HepG2 (cell line): ENCODE results near the gene CEL. TPM values are rescaled to one million over a fixed set of nuclear protein-coding genes. Genes with fewer than 3 reads are reported as not detected.

Experiments
- ATAC-seq: fragments of 200-7000 bp; cut with Tn5 transposase; 3 replicates; pipeline ENCODE4 v1.9.1; 2020; ENCODE audit warnings: mild to moderate bottlenecking, moderate library complexity
- BruUV-seq: library from RNA; stranded (reverse); fragments of 400-500 nt; replicated peaks from 2 replicates; lab custom pipeline; 2021; lab: Mats Ljungman, UMichigan
- CTCF ChIA-PET: fragments of 300-600 bp; formaldehyde crosslinking; extraction: SDS; loops from one replicate; lab custom pipeline; 2021; ENCODE audit warnings: low total read pairs, inconsistent platforms, low intra/inter-chr PET ratio; lab: Yijun Ruan, JAX
- POLR2A ChIA-PET: fragments of 350-600 bp; sonication (Branson Sonifier 250); formaldehyde crosslinking; loops from one replicate; lab custom pipeline; 2020; ENCODE audit warnings: antibody characterized with exemption, inconsistent platforms; lab: Yijun Ruan, JAX
- DNase-seq: peaks from one replicate; pipeline ENCODE4 v3.0.0-alpha.2; 2015; ENCODE audit warnings: low spot score
- FAIRE-seq: peaks from 3 replicates; lab custom pipeline; 2011; peaks lifted over from hg19 to GRCh38; lab: Jason Lieb, UNC
- H2AFZ ChIP-seq: one replicate; pipeline ENCODE4 v1.6.1; 2011; ENCODE audit warnings: low read length, inconsistent platforms
- H3K27ac ChIP-seq: fragments of 300-600 bp; 3 replicates; pipeline ENCODE4 v1.8.0; 2011; ENCODE audit warnings: mixed run types, mild to moderate bottlenecking, mixed read lengths, low read length, inconsistent platforms; ENCODE audit not compliant: insufficient read depth; ENCODE audit errors: extremely low read length
- H3K27me3 ChIP-seq, 2 experiments: fragments of 200-600 bp in 1 of 2; 2 replicates in 1 of 2; 3 replicates in 1 of 2; pipeline versions ENCODE4 v1.6.0 to v1.8.0; 2011; ENCODE audit warnings: low read length in 2 of 2, mild to moderate bottlenecking in 2 of 2, moderate library complexity in 2 of 2, inconsistent platforms in 1 of 2; ENCODE audit not compliant: insufficient read depth in 2 of 2, control insufficient read depth in 1 of 2
- H3K36me3 ChIP-seq, 2 experiments: fragments of 200-600 bp in 1 of 2; replicated peaks in 1 of 2; 2 replicates in 1 of 2; 3 replicates in 1 of 2; pipeline versions ENCODE4 v1.5.1 to v1.8.0; 2011; ENCODE audit warnings: low read length in 2 of 2, inconsistent platforms in 1 of 2; ENCODE audit not compliant: insufficient read depth in 2 of 2, control insufficient read depth in 1 of 2
- H3K4me1 ChIP-seq: 2 replicates; pipeline ENCODE4 v1.5.1; 2012; ENCODE audit warnings: low read length, inconsistent platforms; ENCODE audit not compliant: insufficient read depth
- H3K4me2 ChIP-seq: 2 replicates; pipeline ENCODE4 v1.6.0; 2011; ENCODE audit warnings: low read depth, low read length, inconsistent platforms
- H3K4me3 ChIP-seq, 3 experiments: fragments of 200-600 bp in 1 of 3; sonication (generic), shearing (Covaris generic) in 1 of 3; replicated peaks in 1 of 3; 2 replicates each; pipeline ENCODE4 v1.5.1; 2011 to 2016; ENCODE audit warnings: low read length in 3 of 3, inconsistent platforms in 2 of 3, low read depth in 2 of 3, mild to moderate bottlenecking in 2 of 3, control low read depth in 1 of 3, mixed read lengths in 1 of 3; ENCODE audit not compliant: insufficient read depth in 1 of 3
- H3K79me2 ChIP-seq: one replicate; pipeline ENCODE4 v1.6.1; 2011; ENCODE audit warnings: low read length, inconsistent platforms; ENCODE audit not compliant: insufficient read depth
- H3K9ac ChIP-seq: 2 replicates; pipeline ENCODE4 v1.6.0; 2011; ENCODE audit warnings: mild to moderate bottlenecking, low read depth, low read length, inconsistent platforms; ENCODE audit not compliant: insufficient read depth
- H3K9me3 ChIP-seq: 2 replicates; pipeline ENCODE4 v1.5.1; 2012; ENCODE audit warnings: mild to moderate bottlenecking, low read length
- H4K20me1 ChIP-seq: 2 replicates; pipeline ENCODE4 v1.6.0; 2011; ENCODE audit warnings: inconsistent platforms, mild to moderate bottlenecking, low read length, moderate library complexity; ENCODE audit not compliant: insufficient read depth
- FUBP1 ChIP-seq: sonication (generic); formaldehyde crosslinking; IDR thresholded peaks from 2 replicates; pipeline ENCODE4 v1.5.1; 2020; ENCODE audit warnings: missing genetic modification reagents, mild to moderate bottlenecking, borderline replicate concordance
- GZF1 ChIP-seq: sonication (generic); formaldehyde crosslinking; IDR thresholded peaks from 2 replicates; pipeline ENCODE4 v1.5.1; 2020; ENCODE audit warnings: mild to moderate bottlenecking, missing genetic modification reagents
- SMYD3 ChIP-seq: sonication (generic); formaldehyde crosslinking; IDR thresholded peaks from 2 replicates; pipeline ENCODE4 v1.8.1; 2023; ENCODE audit warnings: mild to moderate bottlenecking, missing genetic modification reagents
- ZSCAN12 ChIP-seq: sonication (generic); formaldehyde crosslinking; IDR thresholded peaks from 2 replicates; pipeline ENCODE4 v1.9.0; 2021; ENCODE audit warnings: mild to moderate bottlenecking, missing genetic modification reagents
- WGBS: methylation state at CpG from one replicate; pipeline ENCODE4 v1.1.6; 2017; ENCODE audit warnings: low lambda C conversion rate; 5-methylcytosine and 5-hydroxymethylcytosine counted together
- in situ Hi-C: cut with HindIII; loops from 2 replicates; pipeline ENCODE4 v1.10.0; 2017; ENCODE audit warnings: low pct_unique_long_range_greater_than_20kb; ENCODE audit not compliant: extremely low pct_ligation_motif_present
- intact Hi-C: fragments of 100-400 bp; cut with micrococcal nuclease; formaldehyde crosslinking; loops from one replicate; pipeline ENCODE4 v1.10.0; 2022; ENCODE audit not compliant: unreplicated experiment
- polyA plus RNA-seq, 8 experiments: library from polyadenylated mRNA; depleted of rRNA in 3 of 8; stranded (reverse) in 7 of 8; unstranded in 1 of 8; fragments of >200 nt; fragmentation: Illumina TruSeq in 4 of 8; extraction: Trizol in 4 of 8; gene quantifications; 2 replicates each; pipeline versions ENCODE4 v1.2.1 to v1.2.3, GENCODE V29; 2011 to 2016; ENCODE audit warnings: low read depth in 4 of 8, missing spikeins in 1 of 8, mixed read lengths in 1 of 8; ENCODE audit not compliant: insufficient read depth in 1 of 8
- total RNA-seq, 5 experiments: library from RNA; depleted of rRNA; stranded (reverse); fragments of >200 nt; fragmentation: Illumina TruSeq; extraction: Trizol; gene quantifications; 2 replicates each; pipeline ENCODE4 v1.2.3, GENCODE V29; 2016; ENCODE audit warnings: low read depth in 1 of 5

CEL gene
- total and polyA plus RNA-seq, 2 of the 13 experiments (the other 11 are each of a cell fraction or from before 2014, with no cell fraction given): 0.63 to 1.5 TPM

- H3K36me3 ChIP-seq: peaks cover 4 to 8% of the 10 kb centered on the region in 2 experiments; a peak in 4 of 5 replicates
- H3K27ac ChIP-seq: no peak overlapping the region
- FAIRE-seq (no peak), ATAC-seq (no peak), DNase-seq (no peak)
- no peaks in the 10 kb centered on the region for H3K27me3 ChIP-seq
- WGBS: 60% methylated on average over 1 of the region's 19 CpGs
- TF ChIP-seq GZF1 (CRISPR knock-in tag) (no peak), FUBP1 (CRISPR knock-in tag) (no peak), ZSCAN12 (CRISPR knock-in tag) (no peak), SMYD3 (CRISPR knock-in tag) (no peak)
- ChIA-PET CTCF (no interaction called here), POLR2A (interaction anchor here (1.9 kb wide), 1 partner anchor 29 kb away, joined by 7 read pairs; no protein-coding TSS in a partner anchor)
- H3K4me1 ChIP-seq: peaks cover 34% of the 10 kb centered on the region
- H3K9me3 ChIP-seq: no peaks in the 10 kb centered on the region
- H3K79me2 ChIP-seq: no peaks in the 10 kb centered on the region
- intact Hi-C loops (no loop called here), in situ Hi-C loops (no loop called here)
- H3K4me2 ChIP-seq: no peak overlapping the region
- H2AFZ ChIP-seq: no peak overlapping the region
- BruUV-seq: no TSS peak
- H3K9ac ChIP-seq: no peak overlapping the region
- H4K20me1 ChIP-seq: peaks cover 36% of the 10 kb centered on the region; the same call in 1 of the 2 replicates
- H3K4me3 ChIP-seq: no peak overlapping the region
Measured at GRCh38 chr9:133114886-133115603, 53.3 kb downstream of the CEL start.
